Measurements from ENCODE around the gene STIP1. TPM values are rescaled to one million over a fixed set of nuclear protein-coding genes. Genes with fewer than 3 reads are reported as not detected.

STIP1 gene
- total and polyA plus RNA-seq, 10 of the 15 experiments (the other 5 are each of a cell fraction or from before 2014, with no cell fraction given) = 25.2 to 291 (median 191) TPM

GRCh38 chr11:64233913-64234586 is 48.1 kb downstream of the STIP1 start, which contains the start of gene VEGFB (continued):
- TF ChIP-seq PKNOX1 (IDR thresholded peaks at IDR 0.05) (no peak), GATAD2B (conservative IDR thresholded peaks at IDR 0.05; ENCODE audit: low read depth) (0 out of 2 replicates have a peak, but pooled peaks have one; percentile 23), ZBTB40 (IDR thresholded peaks at IDR 0.05; ENCODE audit: borderline replicate concordance) (no peak), MTA3 (IDR thresholded peaks at IDR 0.05; ENCODE audit: borderline replicate concordance, low read length) (no peak), TCF3 (IDR thresholded peaks at IDR 0.05; ENCODE audit: borderline replicate concordance, insufficient read depth, low read depth, low read length) (no peak), RAD51 (IDR thresholded peaks at IDR 0.05) (no peak), RAD21 (IDR thresholded peaks at IDR 0.05; ENCODE audit: insufficient read depth, low read depth, low read length) (no peak), EED (IDR thresholded peaks at IDR 0.05; ENCODE audit: low read depth) (no peak), ETV6 (conservative IDR thresholded peaks at IDR 0.05 in 1 of 2, IDR thresholded peaks at IDR 0.05 in 1 of 2; ENCODE audit: borderline replicate concordance in 1 of 2, low read depth in 1 of 2) (no peak), CHD4 (IDR thresholded peaks at IDR 0.05) (no peak), RFX5 (IDR thresholded peaks at IDR 0.05; ENCODE audit: low read depth, low read length) (no peak), KLF5 (IDR thresholded peaks at IDR 0.05; ENCODE audit: partially characterized antibody) (no peak), ZBED1 (IDR thresholded peaks at IDR 0.05; ENCODE audit: borderline replicate concordance) (no peak), ESRRA (IDR thresholded peaks at IDR 0.05; ENCODE audit: low read length) (no peak), EGR1 (IDR thresholded peaks at IDR 0.05; ENCODE audit: borderline replicate concordance in 1 of 2, low read depth in 2 of 2, low read length in 2 of 2) (peak in 1 of 2 experiments; percentile 54; a peak in 2 of 3 replicates), SPI1 (IDR thresholded peaks at IDR 0.05; ENCODE audit: borderline replicate concordance, insufficient read depth, low read depth, low read length) (no peak), SMARCA5 (IDR thresholded peaks at IDR 0.05) (0 out of 2 replicates have a peak, but pooled peaks have one; percentile 30), RB1 (IDR thresholded peaks at IDR 0.05; ENCODE audit: borderline replicate concordance) (no peak), RBBP5 (conservative IDR thresholded peaks at IDR 0.05) (no peak), ZNF207 (IDR thresholded peaks at IDR 0.05; ENCODE audit: borderline replicate concordance) (no peak), SMC3 (IDR thresholded peaks at IDR 0.05; ENCODE audit: borderline replicate concordance, low read length) (no peak), HCFC1 (IDR thresholded peaks at IDR 0.05; ENCODE audit: low read length) (no peak)
- TF ChIP-seq, protein P1, sequence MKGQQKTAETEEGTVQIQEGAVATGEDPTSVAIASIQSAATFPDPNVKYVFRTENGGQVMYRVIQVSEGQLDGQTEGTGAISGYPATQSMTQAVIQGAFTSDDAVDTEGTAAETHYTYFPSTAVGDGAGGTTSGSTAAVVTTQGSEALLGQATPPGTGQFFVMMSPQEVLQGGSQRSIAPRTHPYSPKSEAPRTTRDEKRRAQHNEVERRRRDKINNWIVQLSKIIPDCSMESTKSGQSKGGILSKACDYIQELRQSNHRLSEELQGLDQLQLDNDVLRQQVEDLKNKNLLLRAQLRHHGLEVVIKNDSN (IDR thresholded peaks at IDR 0.05; ENCODE audit: borderline replicate concordance, extremely low read length, insufficient read depth, low read depth, low read length) = peak; percentile 24
- TF ChIP-seq, protein P2, sequence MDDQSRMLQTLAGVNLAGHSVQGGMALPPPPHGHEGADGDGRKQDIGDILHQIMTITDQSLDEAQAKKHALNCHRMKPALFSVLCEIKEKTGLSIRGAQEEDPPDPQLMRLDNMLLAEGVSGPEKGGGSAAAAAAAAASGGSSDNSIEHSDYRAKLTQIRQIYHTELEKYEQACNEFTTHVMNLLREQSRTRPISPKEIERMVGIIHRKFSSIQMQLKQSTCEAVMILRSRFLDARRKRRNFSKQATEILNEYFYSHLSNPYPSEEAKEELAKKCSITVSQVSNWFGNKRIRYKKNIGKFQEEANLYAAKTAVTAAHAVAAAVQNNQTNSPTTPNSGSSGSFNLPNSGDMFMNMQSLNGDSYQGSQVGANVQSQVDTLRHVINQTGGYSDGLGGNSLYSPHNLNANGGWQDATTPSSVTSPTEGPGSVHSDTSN (IDR thresholded peaks at IDR 0.05; ENCODE audit: insufficient replicate concordance, low read depth, low read length) = no peak

Data from GM12878 (cell line).